SK-N-SH (cell line): ENCODE data around the gene NYNRIN. TPM values are rescaled to one million over a fixed set of nuclear protein-coding genes. Genes with fewer than 3 reads are reported as not detected.

Experiments used
- CTCF ChIA-PET: fragments of 300-600, 350-600 bp; formaldehyde crosslinking; extraction: SDS; loops from one replicate; lab custom pipeline; 2021; lab: Yijun Ruan, JAX
- POLR2A ChIA-PET: fragments of 350-600 bp; sonication (Branson Sonifier 250); formaldehyde crosslinking; extraction: SDS; loops from one replicate; lab custom pipeline; 2020; ENCODE audit warnings: antibody characterized with exemption, inconsistent platforms; lab: Yijun Ruan, JAX
- DNase-seq: peaks from one replicate; pipeline ENCODE4 v3.0.0; 2012
- H2AFZ ChIP-seq: fragments of 200-600 bp; sonication (generic); 2 replicates; pipeline ENCODE4 v1.8.1; 2016; ENCODE audit warnings: antibody characterized with exemption, mild to moderate bottlenecking, low read depth
- H3F3A ChIP-seq: fragments of 200-600 bp; sonication (generic); replicated peaks from 2 replicates; pipeline ENCODE3; 2016; ENCODE audit warnings: antibody characterized with exemption, mild to moderate bottlenecking; ENCODE audit not compliant: insufficient read depth
- H3K27ac ChIP-seq, 2 experiments: fragments of 200-500 bp in 1 of 2; fragments of 200-600 bp in 1 of 2; sonication (Bioruptor generic) in 1 of 2; sonication (generic), shearing (Covaris generic) in 1 of 2; 2 replicates each; pipeline versions ENCODE4 v1.5.1 to v1.6.1; 2014 to 2016; ENCODE audit warnings: low read depth in 2 of 2, inconsistent platforms in 1 of 2, low read length in 1 of 2, mild to moderate bottlenecking in 1 of 2, mixed read lengths in 1 of 2
- H3K27me3 ChIP-seq: fragments of 200-600 bp; sonication (generic), shearing (Covaris generic); 2 replicates; pipeline ENCODE4 v1.6.1; 2016; ENCODE audit warnings: mixed run types; ENCODE audit not compliant: insufficient read depth
- H3K36me3 ChIP-seq, 2 experiments: fragments of 200-500 bp in 1 of 2; fragments of 200-600 bp in 1 of 2; sonication (Bioruptor generic) in 1 of 2; sonication (generic) in 1 of 2; replicated peaks in 1 of 2; 2 replicates each; pipeline versions ENCODE3 to v1.5.1; 2014 to 2016; ENCODE audit warnings: low read length in 1 of 2, mild to moderate bottlenecking in 1 of 2; ENCODE audit not compliant: insufficient read depth in 2 of 2, control insufficient read depth in 1 of 2
- H3K4me1 ChIP-seq, 2 experiments: fragments of 200-500 bp in 1 of 2; fragments of 200-600 bp in 1 of 2; sonication (Bioruptor generic) in 1 of 2; sonication (generic), shearing (Covaris generic) in 1 of 2; 2 replicates each; pipeline versions ENCODE4 v1.5.1 to v1.6.1; 2014 to 2016; ENCODE audit warnings: low read depth in 1 of 2, low read length in 1 of 2, mixed run types in 1 of 2; ENCODE audit not compliant: insufficient read depth in 2 of 2, control insufficient read depth in 1 of 2
- H3K4me2 ChIP-seq: fragments of 200-600 bp; sonication (generic), shearing (Covaris generic); 2 replicates; pipeline ENCODE4 v1.6.1; 2017; ENCODE audit warnings: mixed run types
- H3K4me3 ChIP-seq, 2 experiments: fragments of 200-500 bp in 1 of 2; fragments of 200-600 bp in 1 of 2; sonication (Bioruptor generic) in 1 of 2; sonication (generic), shearing (Covaris generic) in 1 of 2; 2 replicates each; pipeline versions ENCODE4 v1.5.1 to v1.8.1; 2014 to 2016; ENCODE audit warnings: low read depth in 2 of 2, inconsistent platforms in 1 of 2, low read length in 1 of 2, mild to moderate bottlenecking in 1 of 2, mixed read lengths in 1 of 2, moderate library complexity in 1 of 2
- H3K79me2 ChIP-seq: fragments of 200-600 bp; sonication (generic); 2 replicates; pipeline ENCODE4 v1.8.1; 2017; ENCODE audit warnings: mild to moderate bottlenecking; ENCODE audit not compliant: insufficient read depth
- H3K9ac ChIP-seq: fragments of 200-600 bp; sonication (generic); 2 replicates; pipeline ENCODE4 v1.6.1; 2017; ENCODE audit warnings: mixed run types
- H3K9me2 ChIP-seq: fragments of 200-600 bp; sonication (generic); 2 replicates; pipeline ENCODE4 v1.6.1; 2017; ENCODE audit warnings: mixed run types
- H3K9me3 ChIP-seq: fragments of 200-600 bp; sonication (generic); 2 replicates; pipeline ENCODE4 v1.6.1; 2017; ENCODE audit warnings: mixed run types, mild to moderate bottlenecking, moderate library complexity
- H4K20me1 ChIP-seq: fragments of 200-600 bp; sonication (generic); 2 replicates; pipeline ENCODE4 v1.6.1; 2017; ENCODE audit warnings: mild to moderate bottlenecking, mixed run types; ENCODE audit not compliant: insufficient read depth
- CHD2 ChIP-seq: fragments of 150-350 bp; IDR thresholded peaks from 2 replicates; pipeline ENCODE4 v1.6.1; 2018; ENCODE audit warnings: low read length; ENCODE audit not compliant: partially characterized antibody
- EZH2phosphoT487 ChIP-seq: fragments of 200-600 bp; sonication (generic); IDR thresholded peaks from 2 replicates; pipeline ENCODE4 v1.6.1; 2017; ENCODE audit warnings: low read depth, mixed run types, mild to moderate bottlenecking, antibody characterized with exemption, moderate library complexity, borderline replicate concordance
- GABPA ChIP-seq: IDR thresholded peaks from 2 replicates; pipeline ENCODE4 v1.4.0; 2012; ENCODE audit warnings: low read depth, mild to moderate bottlenecking
- MEF2A ChIP-seq: IDR thresholded peaks from 2 replicates; pipeline ENCODE4 v1.4.0; 2012; ENCODE audit warnings: low read depth, borderline replicate concordance
- MXI1 ChIP-seq: IDR thresholded peaks from 2 replicates; pipeline ENCODE4 v1.6.1; 2012; ENCODE audit warnings: mild to moderate bottlenecking, low read depth, low read length, improper control_type of control experiment
- RXRA ChIP-seq: IDR thresholded peaks from 2 replicates; pipeline ENCODE4 v1.4.0; 2012; ENCODE audit warnings: low read depth, mild to moderate bottlenecking, borderline replicate concordance
- TAF1 ChIP-seq: IDR thresholded peaks from 2 replicates; pipeline ENCODE4 v1.6.1; 2012; ENCODE audit warnings: low read depth, mild to moderate bottlenecking, low read length, moderate library complexity, borderline replicate concordance
- TCF12 ChIP-seq: IDR thresholded peaks from 2 replicates; pipeline ENCODE4 v1.4.0; 2012
- WGBS: methylation state at CpG from one replicate; pipeline ENCODE4 v1.1.6; 2017; ENCODE audit warnings: low lambda C conversion rate; 5-methylcytosine and 5-hydroxymethylcytosine counted together
- polyA plus RNA-seq, 3 experiments: library from polyadenylated mRNA; depleted of rRNA; stranded (reverse); fragments of >200 nt; gene quantifications; 2 replicates each; pipeline ENCODE4 v1.2.3, GENCODE V29; 2012
- TF ChIP-seq, protein P1 (sequence below): IDR thresholded peaks from 2 replicates; pipeline ENCODE4 v1.4.0; 2012; ENCODE audit warnings: low read depth
- TF ChIP-seq, protein P2 (sequence below): IDR thresholded peaks from 2 replicates; pipeline ENCODE4 v1.6.1; 2012; ENCODE audit warnings: mild to moderate bottlenecking, low read depth, low read length, moderate library complexity
- TF ChIP-seq, protein P3 (sequence below): IDR thresholded peaks from 2 replicates; pipeline ENCODE4 v1.4.0; 2012; ENCODE audit warnings: low read depth, borderline replicate concordance
- TF ChIP-seq, protein P4 (sequence below): fragments of 150-350 bp; IDR thresholded peaks from 2 replicates; pipeline ENCODE4 v1.6.1; 2016; ENCODE audit warnings: mild to moderate bottlenecking, low read depth, low read length
- TF ChIP-seq, protein P5 (sequence below): fragments of 150-350 bp; IDR thresholded peaks from 2 replicates; pipeline ENCODE4 v1.6.1; 2017; ENCODE audit warnings: antibody characterized with exemption, low read length, low read depth, borderline replicate concordance

Gene NYNRIN
- polyA plus RNA-seq, 1 of the 3 experiments (the other 2 are of a cell fraction): 4.8 TPM

DNA sequence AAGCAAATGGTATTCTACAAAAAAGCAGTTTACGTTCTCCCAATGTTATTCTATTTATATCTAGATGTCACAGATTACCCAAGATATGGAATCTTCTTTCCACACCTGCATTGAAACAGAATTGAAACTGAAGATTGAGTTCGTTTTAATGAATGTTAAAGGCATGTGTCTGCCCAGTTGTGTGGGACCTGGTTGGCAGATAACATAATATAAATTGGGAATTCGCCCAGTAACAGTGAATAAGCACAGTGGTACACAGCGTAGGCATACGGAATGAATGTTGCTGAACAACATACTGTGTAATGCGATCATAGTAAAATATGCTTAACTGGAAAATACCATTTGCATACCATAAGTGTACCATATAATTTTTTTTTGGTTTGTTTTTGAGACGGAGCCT lies 35.2 kb downstream of the NYNRIN start:
- Histone ChIP-seq H3K27me3 (no peaks in the 10 kb centered on the region), H3K4me3 (no peak overlapping the region), H3K36me3 (peaks cover 38 to 54% of the 10 kb centered on the region in 2 experiments), H3K4me2 (no peak overlapping the region), H3K9ac (no peak overlapping the region), H3K27ac (no peak overlapping the region), H3K9me2 (no peaks in the 10 kb centered on the region), H3F3A (peaks cover 31% of the 10 kb centered on the region), H3K9me3 (no peaks in the 10 kb centered on the region), H3K4me1 (peaks cover 21 to 25% of the 10 kb centered on the region in 2 experiments; a peak in 2 of 4 replicates), H4K20me1 (peaks cover 16% of the 10 kb centered on the region), H2AFZ (no peak overlapping the region), H3K79me2 (peaks cover 36% of the 10 kb centered on the region)
- DNase-seq: no peak
- CTCF ChIA-PET: interaction anchor here (1.3 to 16.4 kb wide), 5 partner anchors 12 to 107 kb away, joined by 4 to 445 read pairs (median 63); partner anchors contain the start of genes ADCY4 and RIPK3
- TF ChIP-seq EZH2phosphoT487 (no peak), TCF12 (no peak), MXI1 (no peak), RXRA (no peak), TAF1 (no peak), GABPA (no peak), MEF2A (no peak), CHD2 (no peak)
- TF ChIP-seq, protein P1, sequence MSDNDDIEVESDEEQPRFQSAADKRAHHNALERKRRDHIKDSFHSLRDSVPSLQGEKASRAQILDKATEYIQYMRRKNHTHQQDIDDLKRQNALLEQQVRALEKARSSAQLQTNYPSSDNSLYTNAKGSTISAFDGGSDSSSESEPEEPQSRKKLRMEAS: no peak
- TF ChIP-seq, protein P2, sequence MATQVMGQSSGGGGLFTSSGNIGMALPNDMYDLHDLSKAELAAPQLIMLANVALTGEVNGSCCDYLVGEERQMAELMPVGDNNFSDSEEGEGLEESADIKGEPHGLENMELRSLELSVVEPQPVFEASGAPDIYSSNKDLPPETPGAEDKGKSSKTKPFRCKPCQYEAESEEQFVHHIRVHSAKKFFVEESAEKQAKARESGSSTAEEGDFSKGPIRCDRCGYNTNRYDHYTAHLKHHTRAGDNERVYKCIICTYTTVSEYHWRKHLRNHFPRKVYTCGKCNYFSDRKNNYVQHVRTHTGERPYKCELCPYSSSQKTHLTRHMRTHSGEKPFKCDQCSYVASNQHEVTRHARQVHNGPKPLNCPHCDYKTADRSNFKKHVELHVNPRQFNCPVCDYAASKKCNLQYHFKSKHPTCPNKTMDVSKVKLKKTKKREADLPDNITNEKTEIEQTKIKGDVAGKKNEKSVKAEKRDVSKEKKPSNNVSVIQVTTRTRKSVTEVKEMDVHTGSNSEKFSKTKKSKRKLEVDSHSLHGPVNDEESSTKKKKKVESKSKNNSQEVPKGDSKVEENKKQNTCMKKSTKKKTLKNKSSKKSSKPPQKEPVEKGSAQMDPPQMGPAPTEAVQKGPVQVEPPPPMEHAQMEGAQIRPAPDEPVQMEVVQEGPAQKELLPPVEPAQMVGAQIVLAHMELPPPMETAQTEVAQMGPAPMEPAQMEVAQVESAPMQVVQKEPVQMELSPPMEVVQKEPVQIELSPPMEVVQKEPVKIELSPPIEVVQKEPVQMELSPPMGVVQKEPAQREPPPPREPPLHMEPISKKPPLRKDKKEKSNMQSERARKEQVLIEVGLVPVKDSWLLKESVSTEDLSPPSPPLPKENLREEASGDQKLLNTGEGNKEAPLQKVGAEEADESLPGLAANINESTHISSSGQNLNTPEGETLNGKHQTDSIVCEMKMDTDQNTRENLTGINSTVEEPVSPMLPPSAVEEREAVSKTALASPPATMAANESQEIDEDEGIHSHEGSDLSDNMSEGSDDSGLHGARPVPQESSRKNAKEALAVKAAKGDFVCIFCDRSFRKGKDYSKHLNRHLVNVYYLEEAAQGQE: no peak
- TF ChIP-seq, protein P3, sequence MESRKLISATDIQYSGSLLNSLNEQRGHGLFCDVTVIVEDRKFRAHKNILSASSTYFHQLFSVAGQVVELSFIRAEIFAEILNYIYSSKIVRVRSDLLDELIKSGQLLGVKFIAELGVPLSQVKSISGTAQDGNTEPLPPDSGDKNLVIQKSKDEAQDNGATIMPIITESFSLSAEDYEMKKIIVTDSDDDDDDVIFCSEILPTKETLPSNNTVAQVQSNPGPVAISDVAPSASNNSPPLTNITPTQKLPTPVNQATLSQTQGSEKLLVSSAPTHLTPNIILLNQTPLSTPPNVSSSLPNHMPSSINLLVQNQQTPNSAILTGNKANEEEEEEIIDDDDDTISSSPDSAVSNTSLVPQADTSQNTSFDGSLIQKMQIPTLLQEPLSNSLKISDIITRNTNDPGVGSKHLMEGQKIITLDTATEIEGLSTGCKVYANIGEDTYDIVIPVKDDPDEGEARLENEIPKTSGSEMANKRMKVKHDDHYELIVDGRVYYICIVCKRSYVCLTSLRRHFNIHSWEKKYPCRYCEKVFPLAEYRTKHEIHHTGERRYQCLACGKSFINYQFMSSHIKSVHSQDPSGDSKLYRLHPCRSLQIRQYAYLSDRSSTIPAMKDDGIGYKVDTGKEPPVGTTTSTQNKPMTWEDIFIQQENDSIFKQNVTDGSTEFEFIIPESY: no peak
- TF ChIP-seq, protein P4, sequence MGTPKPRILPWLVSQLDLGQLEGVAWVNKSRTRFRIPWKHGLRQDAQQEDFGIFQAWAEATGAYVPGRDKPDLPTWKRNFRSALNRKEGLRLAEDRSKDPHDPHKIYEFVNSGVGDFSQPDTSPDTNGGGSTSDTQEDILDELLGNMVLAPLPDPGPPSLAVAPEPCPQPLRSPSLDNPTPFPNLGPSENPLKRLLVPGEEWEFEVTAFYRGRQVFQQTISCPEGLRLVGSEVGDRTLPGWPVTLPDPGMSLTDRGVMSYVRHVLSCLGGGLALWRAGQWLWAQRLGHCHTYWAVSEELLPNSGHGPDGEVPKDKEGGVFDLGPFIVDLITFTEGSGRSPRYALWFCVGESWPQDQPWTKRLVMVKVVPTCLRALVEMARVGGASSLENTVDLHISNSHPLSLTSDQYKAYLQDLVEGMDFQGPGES: no peak
- TF ChIP-seq, protein P5, sequence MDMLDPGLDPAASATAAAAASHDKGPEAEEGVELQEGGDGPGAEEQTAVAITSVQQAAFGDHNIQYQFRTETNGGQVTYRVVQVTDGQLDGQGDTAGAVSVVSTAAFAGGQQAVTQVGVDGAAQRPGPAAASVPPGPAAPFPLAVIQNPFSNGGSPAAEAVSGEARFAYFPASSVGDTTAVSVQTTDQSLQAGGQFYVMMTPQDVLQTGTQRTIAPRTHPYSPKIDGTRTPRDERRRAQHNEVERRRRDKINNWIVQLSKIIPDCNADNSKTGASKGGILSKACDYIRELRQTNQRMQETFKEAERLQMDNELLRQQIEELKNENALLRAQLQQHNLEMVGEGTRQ: no peak
- POLR2A ChIA-PET: no interaction called here
- 84% methylated on average over 7 of the region's 7 CpGs for WGBS
